GM12891 (cell line): Measurements from ENCODE around the gene SLC15A4.

Source experiments
- DNase-seq: peaks from one replicate; pipeline ENCODE4 v3.0.0; 2011; ENCODE audit warnings: low spot score; ENCODE audit not compliant: insufficient read length
- FAIRE-seq: peaks from 2 replicates; lab custom pipeline; 2011; peaks lifted over from hg19 to GRCh38; lab: Jason Lieb, UNC
- PAX5 ChIP-seq: IDR thresholded peaks from 2 replicates; pipeline ENCODE4 v1.6.1; 2011; ENCODE audit warnings: low read length, moderate library complexity, mild to moderate bottlenecking; ENCODE audit not compliant: insufficient read depth, severe bottlenecking
- POLR2A ChIP-seq: IDR thresholded peaks from 2 replicates; pipeline ENCODE4 v1.6.1; 2011; ENCODE audit warnings: low read depth, low read length, control low read depth
- POLR2AphosphoS5 ChIP-seq: IDR thresholded peaks from 2 replicates; pipeline ENCODE4 v1.6.1; 2011; ENCODE audit warnings: low read depth, low read length, control low read depth
- POU2F2 ChIP-seq: IDR thresholded peaks from 2 replicates; pipeline ENCODE4 v1.6.1; 2011; ENCODE audit warnings: low read depth, mild to moderate bottlenecking, control low read depth, low read length, moderate library complexity
- SPI1 ChIP-seq: IDR thresholded peaks from 2 replicates; pipeline ENCODE4 v1.6.1; 2011; ENCODE audit warnings: low read depth, low read length, control low read depth
- TAF1 ChIP-seq: IDR thresholded peaks from 2 replicates; pipeline ENCODE4 v1.6.1; 2011; ENCODE audit warnings: low read depth, low read length, control low read depth

Gene SLC15A4

DNA sequence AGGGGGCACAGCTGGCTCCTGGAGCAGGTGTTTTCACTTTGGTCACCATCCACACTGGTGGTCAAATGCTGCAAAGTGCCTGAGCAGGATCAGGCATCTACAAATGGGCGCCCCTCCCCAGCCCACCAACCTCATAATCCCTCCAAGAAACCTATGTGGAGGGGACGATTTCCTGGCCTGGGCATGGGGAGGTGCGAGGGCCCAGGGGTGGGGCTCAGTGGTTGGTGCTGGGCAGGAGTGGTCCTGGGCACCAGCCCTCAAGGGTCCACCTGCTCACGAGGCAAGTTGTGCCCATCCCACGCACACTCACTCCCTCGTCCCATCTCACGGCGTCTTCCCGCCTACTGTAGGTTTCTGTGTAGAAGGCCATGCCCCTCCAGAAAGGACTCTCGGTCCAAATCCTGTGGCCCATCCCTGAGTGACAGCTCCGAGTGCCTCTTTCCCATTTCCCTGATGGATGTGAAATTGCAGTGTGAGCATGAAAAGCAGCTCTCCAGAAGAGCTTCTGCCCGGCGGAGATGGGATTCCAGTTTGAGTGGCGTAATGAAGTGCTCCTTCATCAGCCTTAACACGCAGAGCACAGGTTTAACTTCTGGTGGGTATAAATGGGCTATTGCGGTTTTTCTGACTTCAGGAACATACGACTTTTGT lies 36.9 kb downstream of the SLC15A4 start:
- TF ChIP-seq TAF1 (no peak), POLR2AphosphoS5 (no peak), POLR2A (no peak), PAX5 (no peak), POU2F2 (no peak), SPI1 (no peak)
- FAIRE-seq (no peak), DNase-seq (no peak)

DNA sequence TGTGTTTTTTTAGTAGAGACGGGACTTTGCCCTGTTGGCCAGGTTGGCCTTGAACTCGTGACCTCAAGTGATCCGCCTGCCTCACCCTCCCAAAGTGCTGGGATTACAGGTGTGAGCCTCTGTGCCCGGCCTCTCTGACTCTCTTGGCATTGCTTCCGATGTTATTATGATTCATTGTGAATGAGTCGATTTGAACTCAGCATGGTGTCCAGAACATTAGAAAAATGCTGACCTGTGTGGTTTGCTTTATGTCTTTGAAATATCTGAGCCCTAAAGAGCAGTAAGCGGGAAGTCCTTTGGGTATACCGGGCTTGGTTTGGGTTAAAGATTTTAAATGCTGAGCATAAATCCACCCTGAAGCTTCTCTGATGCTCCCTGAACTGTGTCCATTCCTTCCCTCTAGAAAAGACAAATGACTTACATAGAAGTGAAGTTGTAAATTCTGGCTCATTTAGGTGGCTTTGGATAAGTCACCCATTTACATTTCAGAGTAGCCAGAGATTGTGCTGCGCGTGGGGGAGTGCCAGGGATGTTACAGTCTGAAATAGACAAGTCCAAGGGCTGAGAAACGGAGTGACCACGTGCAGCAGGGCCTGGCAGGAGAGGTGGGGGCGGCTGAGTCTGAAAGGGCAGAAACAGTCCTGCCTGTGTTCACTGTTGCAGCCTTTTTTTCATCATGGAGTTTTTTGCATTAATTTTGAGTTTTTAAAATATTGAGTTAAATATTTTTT lies 39.6 kb downstream of the SLC15A4 start:
- FAIRE-seq, result no peak
- DNase-seq, result no peak
- TF ChIP-seq POLR2AphosphoS5 (no peak), POLR2A (no peak), POU2F2 (no peak), PAX5 (no peak), SPI1 (no peak), TAF1 (no peak)

DNA sequence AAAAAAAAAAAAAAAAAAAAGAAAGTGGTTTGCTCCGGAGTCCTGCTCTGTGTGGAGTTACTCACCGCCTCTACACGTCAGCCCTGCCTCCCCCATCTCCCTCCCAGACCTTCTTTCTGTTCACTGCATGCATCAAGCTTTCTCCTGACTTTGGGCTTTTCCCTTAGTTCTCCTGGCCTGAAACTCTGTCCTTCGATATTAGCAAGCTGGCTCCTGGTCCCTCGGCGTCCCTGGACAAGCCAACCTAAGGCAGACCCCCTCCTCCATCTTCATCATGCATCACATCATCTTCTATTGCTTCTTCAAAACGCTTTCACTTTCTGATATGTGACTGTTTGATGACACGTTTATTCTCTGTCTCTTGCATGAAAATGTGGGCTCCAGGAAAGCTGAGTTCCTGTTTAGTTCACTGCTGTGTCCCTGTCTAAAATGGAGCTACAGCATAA lies 40.6 kb downstream of the SLC15A4 start:
- TF ChIP-seq SPI1, result peak; percentile 54
- no peak for TF ChIP-seq POU2F2
- no peak for TF ChIP-seq POLR2AphosphoS5
- no peak for DNase-seq
- FAIRE-seq, result peak; percentile 90

DNA sequence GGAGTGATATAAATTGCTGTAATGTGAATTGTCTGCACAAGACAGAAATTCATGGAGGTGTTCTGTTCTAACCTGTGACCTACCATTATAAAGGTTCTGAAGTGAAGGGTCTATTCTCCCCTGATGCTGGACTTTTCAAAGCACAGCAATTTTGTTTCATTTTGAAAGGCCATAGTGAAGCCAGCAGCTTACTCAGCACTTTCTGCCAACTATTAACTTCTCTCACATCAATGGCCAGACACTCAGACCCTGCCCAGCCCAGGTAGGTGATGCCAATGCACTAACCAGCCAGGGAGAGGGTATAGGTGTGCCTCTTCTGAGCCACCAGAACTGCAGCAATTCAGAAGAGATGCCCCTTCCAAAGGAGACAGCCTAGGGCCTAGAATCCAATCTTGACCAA lies 43.9 kb downstream of the SLC15A4 start:
- TF ChIP-seq POLR2A (no peak), TAF1 (no peak), POU2F2 (no peak), POLR2AphosphoS5 (no peak), PAX5 (no peak), SPI1 (no peak)
- no peak for FAIRE-seq
- DNase-seq, result no peak

DNA sequence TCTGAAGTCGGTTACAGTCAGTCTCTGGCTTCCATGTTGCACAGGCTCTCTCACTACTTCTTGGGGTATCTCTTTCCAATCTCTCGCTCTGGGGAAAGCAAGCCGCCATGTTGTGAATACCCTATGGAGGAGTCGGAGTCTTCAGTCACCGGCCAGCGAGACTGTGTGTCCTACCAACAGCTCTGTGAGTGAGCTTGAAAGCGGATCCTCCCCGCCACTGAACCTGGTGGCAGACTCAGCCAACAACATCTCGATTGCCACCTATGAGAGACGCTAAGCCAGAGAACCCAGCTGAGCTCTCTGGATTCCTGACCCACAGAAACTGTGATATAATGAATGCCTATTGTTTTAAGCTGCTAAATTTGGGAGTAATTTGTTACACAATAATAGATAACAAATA lies 51.5 kb downstream of the SLC15A4 start:
- no peak for DNase-seq
- FAIRE-seq, result no peak

DNA sequence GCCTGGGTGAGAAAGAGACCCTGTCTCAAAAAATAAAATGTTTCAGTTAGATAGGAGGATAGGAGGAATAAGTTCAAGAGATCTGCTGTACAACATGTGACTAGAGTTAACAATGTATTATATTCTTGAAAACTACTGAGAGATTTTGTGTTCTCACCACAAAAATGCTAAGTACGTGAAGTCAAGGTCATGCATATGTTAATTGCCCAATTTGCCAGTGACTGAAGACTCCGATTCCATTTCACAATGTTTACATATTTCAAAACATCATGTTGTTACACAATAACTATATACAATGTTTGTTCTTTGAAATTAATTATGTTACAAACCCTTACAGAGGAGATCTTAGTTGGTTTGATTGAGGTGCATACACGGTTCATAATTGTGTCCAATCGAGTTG lies 52.1 kb downstream of the SLC15A4 start:
- FAIRE-seq, result no peak

More for the DNA sequence above, 51.5 kb downstream of the SLC15A4 start:
- no peak for TF ChIP-seq SPI1
- TF ChIP-seq TAF1, result no peak
- no peak for TF ChIP-seq PAX5
- no peak for TF ChIP-seq POLR2A
- TF ChIP-seq POLR2AphosphoS5, result no peak
- no peak for TF ChIP-seq POU2F2

DNA sequence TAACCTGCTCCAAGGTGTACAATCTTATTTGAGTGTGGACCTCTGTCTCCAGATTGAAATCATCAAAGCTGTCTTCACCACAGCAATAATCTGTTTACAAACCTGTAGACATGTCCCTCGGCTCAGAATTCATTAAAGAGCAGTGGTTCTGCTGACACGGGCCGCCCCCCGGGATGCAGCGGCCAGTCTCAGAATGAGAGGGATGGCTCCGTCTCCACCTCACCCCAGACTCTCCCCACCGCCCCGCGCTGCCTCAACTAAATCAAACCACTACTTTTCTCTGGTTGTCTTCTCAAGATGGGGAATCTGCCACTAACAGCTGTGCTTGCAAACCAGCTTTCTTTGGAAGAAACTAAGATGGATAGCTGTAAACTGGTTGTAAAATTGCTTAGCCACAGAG lies 56.2 kb downstream of the SLC15A4 start:
- no peak for FAIRE-seq
- DNase-seq, result no peak
- TF ChIP-seq POLR2AphosphoS5 (no peak), POU2F2 (no peak), SPI1 (no peak), POLR2A (no peak), PAX5 (no peak), TAF1 (no peak)

More for the DNA sequence above, 52.1 kb downstream of the SLC15A4 start:
- TF ChIP-seq POLR2AphosphoS5, result no peak
- TF ChIP-seq POU2F2, result no peak
- no peak for TF ChIP-seq TAF1
- TF ChIP-seq SPI1, result no peak
- TF ChIP-seq PAX5, result no peak
- TF ChIP-seq POLR2A, result no peak
- DNase-seq, result no peak

DNA sequence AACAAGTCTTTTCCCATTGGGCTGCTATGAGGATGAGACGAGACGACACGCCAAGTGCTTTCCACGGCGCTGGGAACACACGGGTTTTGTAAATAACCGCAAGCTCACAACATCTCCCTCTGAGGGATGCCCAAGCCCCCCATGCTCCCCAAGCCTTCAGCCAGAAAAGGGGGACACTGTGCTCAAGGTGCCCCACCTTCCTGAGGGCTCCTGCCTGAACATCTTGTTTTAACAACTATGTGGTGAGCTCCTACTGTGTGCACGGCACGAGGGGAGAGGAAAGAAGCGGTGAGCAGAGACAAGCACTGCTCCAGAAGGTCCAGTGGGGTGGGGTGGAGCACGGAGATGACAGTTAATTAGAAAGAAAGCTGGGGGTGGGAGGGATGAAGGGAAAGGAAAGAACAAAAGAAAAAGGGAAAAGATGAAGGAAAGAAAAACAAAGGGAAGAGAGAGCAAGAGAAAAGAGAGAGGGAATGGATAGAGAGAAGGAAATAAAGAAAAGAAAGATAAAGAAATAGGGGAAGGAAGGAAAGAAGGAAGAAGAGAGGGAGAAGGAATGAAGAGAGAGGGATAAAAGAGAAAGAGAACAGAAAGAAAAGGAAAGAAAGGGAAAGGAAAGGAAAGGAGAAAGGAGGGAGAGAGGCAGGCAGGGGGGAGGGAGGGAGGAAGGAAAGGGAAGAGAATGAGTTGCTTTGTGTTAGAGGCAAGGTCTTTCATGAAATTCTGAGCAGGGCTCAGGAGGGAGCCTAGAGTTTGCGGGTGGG lies 56.8 kb downstream of the SLC15A4 start:
- no peak for DNase-seq
- TF ChIP-seq PAX5 (no peak), TAF1 (no peak), SPI1 (no peak), POLR2AphosphoS5 (no peak), POU2F2 (no peak), POLR2A (no peak)
- FAIRE-seq, result no peak

DNA sequence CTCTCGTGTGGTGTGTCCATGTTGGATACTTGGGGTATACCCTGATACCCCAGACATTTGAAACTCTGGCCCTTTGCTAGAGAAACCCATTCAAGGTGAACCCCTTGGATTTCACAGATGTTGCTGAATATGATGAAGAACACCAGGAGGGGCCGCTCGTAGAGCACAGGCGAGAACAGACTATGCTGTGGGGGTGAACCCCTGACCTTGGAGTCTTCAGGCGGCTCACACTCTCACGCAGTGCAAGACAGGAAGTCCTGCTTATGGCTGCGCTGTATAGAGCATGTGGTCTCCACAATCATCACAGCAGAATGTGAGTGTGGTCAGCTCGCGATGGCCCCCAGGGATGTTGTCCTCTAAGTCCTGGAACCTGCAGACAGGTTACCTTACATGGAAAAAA lies 60.4 kb downstream of the SLC15A4 start:
- TF ChIP-seq TAF1, result no peak
- TF ChIP-seq SPI1, result no peak
- TF ChIP-seq PAX5, result no peak
- no peak for TF ChIP-seq POU2F2
- TF ChIP-seq POLR2A, result no peak
- TF ChIP-seq POLR2AphosphoS5, result no peak
- DNase-seq, result no peak
- no peak for FAIRE-seq

DNA sequence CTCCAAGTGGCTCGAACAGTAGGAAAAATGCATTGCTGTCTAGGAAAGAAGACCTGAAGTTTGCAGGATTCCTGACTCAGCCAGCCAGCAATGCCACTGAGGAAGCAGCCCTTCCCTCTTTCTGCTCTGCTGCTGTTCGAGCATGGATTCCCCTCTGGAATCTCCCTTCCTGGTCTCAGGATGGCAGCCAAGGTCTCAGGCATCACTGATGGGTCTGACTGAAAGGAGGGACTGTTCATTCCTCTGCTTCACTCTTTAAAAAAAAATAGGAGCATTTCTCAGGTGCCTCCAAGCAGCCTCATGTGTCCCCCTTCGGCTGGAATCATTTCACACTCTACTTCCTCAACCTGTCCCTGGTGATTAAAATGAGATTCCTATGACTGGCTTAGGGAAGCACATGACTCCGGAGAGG lies 62.4 kb downstream of the SLC15A4 start:
- FAIRE-seq (no peak), DNase-seq (no peak)
- TF ChIP-seq POU2F2, result no peak
- TF ChIP-seq POLR2A, result no peak
- TF ChIP-seq SPI1, result no peak
- no peak for TF ChIP-seq PAX5
- no peak for TF ChIP-seq POLR2AphosphoS5
- TF ChIP-seq TAF1, result no peak
